RWPE1 (cell line): ENCODE measurements around the gene PKNOX2.

Source experiments
- CTCF ChIA-PET: fragments of 350-600 bp; sonication (Branson Sonifier 250); formaldehyde crosslinking; extraction: SDS; loops from one replicate; lab custom pipeline; 2021; lab: Yijun Ruan, JAX
- POLR2A ChIA-PET: fragments of 400-600 bp; formaldehyde crosslinking; extraction: SDS; loops from one replicate; lab custom pipeline; 2020; ENCODE audit warnings: antibody characterized with exemption; ENCODE audit not compliant: low non-redundant PET; lab: Yijun Ruan, JAX
- DNase-seq: peaks from one replicate; pipeline ENCODE4 v3.0.0; 2012; ENCODE audit warnings: low spot score
- H3K27ac ChIP-seq: fragments of 450-650 bp; 2 replicates; pipeline ENCODE4 v1.5.1; 2017
- TF ChIP-seq, protein P1 (sequence below): fragments of 450-650 bp; conservative IDR thresholded peaks from 2 replicates; pipeline ENCODE4 v1.5.1; 2017; ENCODE audit warnings: low read depth, mild to moderate bottlenecking

The PKNOX2 gene

DNA sequence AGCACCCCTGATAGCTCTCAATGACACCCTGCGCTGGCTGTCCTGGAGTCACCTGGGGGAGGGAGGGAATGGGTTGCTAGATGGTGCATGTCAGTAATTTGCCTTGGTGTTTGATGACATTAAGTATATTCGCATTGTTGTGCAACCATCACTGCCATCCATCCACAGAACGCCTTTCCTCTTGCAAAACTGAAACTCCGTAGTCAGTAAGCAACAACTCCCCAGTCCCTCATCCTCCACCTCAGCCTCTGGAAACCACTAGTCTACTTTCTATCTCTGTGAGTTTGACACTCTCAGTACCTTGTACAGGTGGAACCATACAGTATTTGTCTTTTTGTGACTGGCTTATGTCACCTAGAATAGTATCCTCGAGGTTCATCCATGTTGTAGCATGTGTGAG is 62.6 kb downstream of the PKNOX2 start:
- DNase-seq: no peak
- CTCF ChIA-PET: interaction anchor here (0.9 kb wide), 1 partner anchor 20 kb away, joined by 3 read pairs; no protein-coding TSS in a partner anchor
- POLR2A ChIA-PET: no interaction called here
- TF ChIP-seq, protein P1, sequence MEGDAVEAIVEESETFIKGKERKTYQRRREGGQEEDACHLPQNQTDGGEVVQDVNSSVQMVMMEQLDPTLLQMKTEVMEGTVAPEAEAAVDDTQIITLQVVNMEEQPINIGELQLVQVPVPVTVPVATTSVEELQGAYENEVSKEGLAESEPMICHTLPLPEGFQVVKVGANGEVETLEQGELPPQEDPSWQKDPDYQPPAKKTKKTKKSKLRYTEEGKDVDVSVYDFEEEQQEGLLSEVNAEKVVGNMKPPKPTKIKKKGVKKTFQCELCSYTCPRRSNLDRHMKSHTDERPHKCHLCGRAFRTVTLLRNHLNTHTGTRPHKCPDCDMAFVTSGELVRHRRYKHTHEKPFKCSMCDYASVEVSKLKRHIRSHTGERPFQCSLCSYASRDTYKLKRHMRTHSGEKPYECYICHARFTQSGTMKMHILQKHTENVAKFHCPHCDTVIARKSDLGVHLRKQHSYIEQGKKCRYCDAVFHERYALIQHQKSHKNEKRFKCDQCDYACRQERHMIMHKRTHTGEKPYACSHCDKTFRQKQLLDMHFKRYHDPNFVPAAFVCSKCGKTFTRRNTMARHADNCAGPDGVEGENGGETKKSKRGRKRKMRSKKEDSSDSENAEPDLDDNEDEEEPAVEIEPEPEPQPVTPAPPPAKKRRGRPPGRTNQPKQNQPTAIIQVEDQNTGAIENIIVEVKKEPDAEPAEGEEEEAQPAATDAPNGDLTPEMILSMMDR: no peak
- H3K27ac ChIP-seq: no peak overlapping the region

DNA sequence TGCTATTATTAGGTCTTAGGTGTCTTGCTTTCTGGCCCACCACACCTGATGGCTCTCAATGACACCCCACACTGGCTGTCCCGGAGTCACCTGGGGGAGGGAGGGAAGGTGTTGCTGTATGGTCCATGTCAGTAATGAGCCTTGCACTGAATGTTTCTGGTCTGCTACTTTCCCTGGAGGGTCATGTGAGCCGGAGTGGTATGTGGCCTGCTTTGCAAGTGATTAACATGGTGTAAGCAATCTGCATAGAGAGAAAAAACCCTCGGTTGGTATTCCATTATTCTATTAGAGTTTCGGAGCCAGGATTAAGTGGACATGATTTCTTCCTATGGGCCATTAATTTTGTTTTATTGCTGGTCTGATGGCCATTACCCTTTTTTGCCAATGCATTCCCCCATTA is 63.9 kb downstream of the PKNOX2 start:
- TF ChIP-seq, protein P1: no peak
- no peak overlapping the region for H3K27ac ChIP-seq
- CTCF ChIA-PET: no interaction called here
- POLR2A ChIA-PET: no interaction called here
- no peak for DNase-seq

DNA sequence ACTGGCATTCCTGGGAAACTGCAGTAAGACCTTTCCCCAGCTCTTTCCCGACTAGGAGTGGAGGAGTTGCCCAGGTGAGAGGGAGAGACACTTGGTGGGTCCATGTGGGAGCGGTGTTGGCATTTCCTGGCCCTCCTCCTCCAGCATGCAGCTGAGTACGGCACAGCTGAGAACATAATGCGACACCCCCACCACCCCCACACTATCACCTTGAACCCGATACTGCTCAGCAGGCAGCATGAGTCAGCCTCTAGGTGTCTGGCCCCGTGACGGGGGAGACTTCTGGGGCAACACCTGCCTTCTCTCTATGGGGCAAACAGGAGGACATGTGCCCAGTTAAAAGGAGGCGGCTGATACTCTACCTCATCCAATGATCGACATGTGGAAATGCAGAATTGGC is 64.4 kb downstream of the PKNOX2 start:
- TF ChIP-seq, protein P1: no peak
- CTCF ChIA-PET: no interaction called here
- no peak overlapping the region for H3K27ac ChIP-seq
- POLR2A ChIA-PET: no interaction called here
- no peak for DNase-seq

DNA sequence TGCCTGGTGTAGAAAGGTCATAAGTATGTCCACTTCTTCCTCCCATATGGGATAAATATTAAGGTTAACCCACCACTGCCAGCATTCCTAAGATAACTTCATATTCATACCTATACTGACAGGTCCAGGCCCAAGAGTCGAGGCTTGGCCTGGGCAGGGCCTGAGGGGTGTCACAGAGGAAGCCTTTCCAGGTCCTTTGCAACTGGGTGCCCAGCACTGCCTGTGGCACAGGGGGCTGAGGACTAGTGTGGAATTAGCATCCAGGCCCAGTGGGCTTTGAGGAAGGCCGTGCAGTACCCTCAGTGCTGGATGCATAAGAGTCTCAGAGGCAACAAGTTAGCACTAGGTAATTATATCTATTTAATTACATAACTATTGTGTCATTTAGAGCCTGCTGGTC is 65.4 kb downstream of the PKNOX2 start:
- DNase-seq: no peak
- no peak overlapping the region for H3K27ac ChIP-seq
- ChIA-PET POLR2A (no interaction called here), CTCF (no interaction called here)
- TF ChIP-seq, protein P1: no peak

DNA sequence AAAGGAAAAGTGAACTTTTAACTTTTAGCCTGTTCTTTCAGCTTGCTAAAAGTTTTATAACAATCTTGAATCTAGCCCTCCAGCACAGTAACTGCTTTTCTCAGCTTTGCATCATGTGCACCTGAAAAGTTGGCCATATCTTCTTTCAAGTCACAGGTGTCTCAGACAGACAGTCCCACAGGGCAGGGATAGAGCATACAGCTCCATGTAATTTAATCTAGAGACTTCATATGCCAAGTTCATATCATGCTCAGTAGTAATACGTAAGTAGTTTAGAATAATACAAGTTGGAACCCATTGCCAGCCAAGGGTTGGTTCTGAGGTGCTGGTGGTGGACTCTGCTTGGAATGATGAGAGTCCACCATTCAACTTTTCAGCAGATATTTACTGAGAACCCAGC is 68.6 kb downstream of the PKNOX2 start:
- POLR2A ChIA-PET: no interaction called here
- CTCF ChIA-PET: no interaction called here
- H3K27ac ChIP-seq: no peak overlapping the region
- DNase-seq: no peak
- TF ChIP-seq, protein P1: no peak

DNA sequence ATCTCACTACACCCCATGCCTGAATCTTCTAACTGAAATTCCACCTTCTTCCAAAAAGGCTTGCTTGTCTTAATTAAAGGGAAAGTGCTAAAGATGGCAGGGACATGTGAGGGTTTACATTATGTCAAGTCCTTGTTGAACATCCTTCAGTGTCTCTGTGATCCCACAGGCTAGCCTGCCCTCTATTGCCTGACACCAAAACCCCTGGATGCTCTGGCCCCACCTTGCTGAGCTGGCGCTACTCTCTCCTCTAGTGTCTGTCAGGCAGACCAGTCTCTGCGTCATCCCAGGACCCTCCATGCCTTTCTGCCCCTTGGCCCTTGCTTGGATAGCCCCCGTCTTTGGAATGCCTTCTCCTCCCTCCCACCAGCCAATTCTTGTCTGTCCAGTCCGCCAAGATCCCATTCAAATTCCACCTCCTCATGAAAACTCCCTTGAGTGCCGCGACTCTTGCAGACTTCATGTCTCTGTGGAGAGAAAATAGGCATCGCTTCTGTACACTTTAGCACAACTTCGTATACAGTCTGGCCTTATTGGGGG is 69.3 kb downstream of the PKNOX2 start:
- ChIA-PET POLR2A (no interaction called here), CTCF (no interaction called here)
- TF ChIP-seq, protein P1: no peak
- no peak overlapping the region for H3K27ac ChIP-seq
- DNase-seq: no peak
